Uterus (tissue), 4 donors: ENCODE results near the gene IQSEC1. TPM values are rescaled to one million over a fixed set of nuclear protein-coding genes. Genes with fewer than 3 reads are reported as not detected.

ENCODE experiments used
- DNase-seq, 2 donors: peaks; one replicate each; pipeline ENCODE4 v3.0.0-alpha.2; 2019 to 2020
- H3K27ac ChIP-seq, 2 donors: fragments of 200-600 bp; sonication (generic); 1 replicate in 1 of 2; 2 replicates in 1 of 2; pipeline ENCODE4 v1.5.1; 2016 to 2018
- H3K27me3 ChIP-seq, 2 donors: fragments of 200-600 bp; sonication (generic); one replicate each; pipeline ENCODE4 v1.5.1; 2018 to 2019; ENCODE audit warnings: control low read depth in 1 of 2
- H3K36me3 ChIP-seq, 2 donors: fragments of 200-600 bp; sonication (generic); one replicate each; pipeline ENCODE4 v1.5.1; 2019; ENCODE audit warnings: control low read depth in 1 of 2
- H3K4me1 ChIP-seq, 2 donors: fragments of 200-600 bp; sonication (generic); one replicate each; pipeline ENCODE4 v1.5.1; 2018 to 2019; ENCODE audit warnings: control low read depth in 1 of 2
- H3K4me3 ChIP-seq, 2 donors: fragments of 200-600 bp; sonication (generic); 1 replicate in 1 of 2; 2 replicates in 1 of 2; pipeline ENCODE4 v1.5.1; 2018 to 2019; ENCODE audit warnings: mild to moderate bottlenecking in 1 of 2
- H3K9me3 ChIP-seq, 2 donors: fragments of 200-600 bp; sonication (generic); one replicate each; pipeline ENCODE4 v1.5.1; 2019; ENCODE audit warnings: control low read depth in 1 of 2
- POLR2A ChIP-seq, 2 donors: fragments of 450-650 bp; IDR thresholded peaks; one replicate each; pipeline ENCODE4 v1.6.1; 2016; ENCODE audit warnings: antibody characterized with exemption in 2 of 2, mild to moderate bottlenecking in 1 of 2, moderate library complexity in 1 of 2
- intact Hi-C: fragments of 100-400 bp; cut with DNase I; formaldehyde crosslinking; loops from one replicate; pipeline ENCODE4 v1.15.1; 2023; ENCODE audit warnings: low total_unique reads
- total RNA-seq, 4 donors: library from RNA; depleted of rRNA in 3 of 4; stranded (reverse); fragments of >200 nt in 3 of 4; gene quantifications; one replicate each; pipeline versions ENCODE4 v1.1.0 to v1.2.4, GENCODE V29; 2014 to 2023
- TF ChIP-seq, protein P1 (sequence below), 4 experiments: fragments of 200-600 bp in 2 of 4; fragments of 450-650 bp in 2 of 4; sonication (generic) in 2 of 4; IDR thresholded peaks; one replicate each; pipeline ENCODE4 v1.5.1; 2016 to 2019; ENCODE audit warnings: antibody characterized with exemption in 4 of 4, mild to moderate bottlenecking in 2 of 4, moderate library complexity in 1 of 4
- donor health status: DM: yes; HTN: yes; CAD: no.

Gene IQSEC1
- total RNA-seq, 4 donors from 2014 or later = 17.9 to 61.4 (median 49.7) TPM

DNA sequence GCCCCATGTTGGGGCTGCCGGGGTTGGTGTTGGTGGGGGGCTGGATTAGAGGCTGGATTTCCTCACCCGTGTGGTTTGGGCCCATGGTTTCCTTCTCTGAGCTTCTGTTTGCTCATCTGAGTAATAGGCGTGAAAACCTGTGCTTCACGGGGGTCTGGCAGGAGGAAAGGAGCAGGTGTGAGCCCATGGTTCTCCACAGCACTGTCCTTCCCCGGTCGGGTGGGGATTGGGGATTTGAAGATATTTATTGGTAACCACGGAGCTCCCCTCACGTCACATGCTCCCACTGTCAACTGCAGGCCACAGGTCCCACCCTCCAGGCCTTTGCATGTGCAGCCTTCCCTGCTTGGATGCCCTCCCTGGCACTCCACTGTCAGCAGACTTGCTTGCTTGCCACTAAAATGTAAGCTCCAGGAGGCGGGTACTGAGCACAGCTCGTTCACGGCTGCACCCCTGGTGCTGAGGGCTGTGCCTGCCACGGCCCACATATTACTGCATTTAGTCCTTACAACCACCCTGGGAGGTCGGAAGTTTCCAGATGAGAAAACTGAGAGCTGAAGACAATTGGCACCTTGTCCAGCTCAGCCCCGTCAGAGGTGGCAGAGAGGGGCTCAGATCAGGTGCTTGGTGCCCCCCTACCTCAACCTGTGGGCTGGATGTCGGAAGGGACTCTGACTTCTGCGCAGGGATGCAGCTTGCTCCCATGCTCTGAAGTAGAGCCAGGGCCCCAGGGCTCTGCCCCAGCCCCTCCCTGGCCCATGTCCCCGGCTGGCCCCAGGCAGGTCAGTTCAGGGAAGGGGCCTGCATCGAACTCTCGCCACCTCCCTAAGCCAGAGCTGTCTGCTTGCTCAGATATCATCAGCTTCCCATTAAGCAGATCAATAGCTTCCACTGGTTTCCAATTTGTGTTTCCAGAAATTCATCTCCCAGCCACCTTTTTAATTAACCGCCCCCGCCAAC is 29.4 kb upstream of the IQSEC1 start:
- Histone ChIP-seq H3K4me1 (no peaks in the 10 kb centered on the region), H3K36me3 (no peaks in the 10 kb centered on the region), H3K9me3 (no peaks in the 10 kb centered on the region), H3K27ac (no peak overlapping the region), H3K4me3 (no peak overlapping the region), H3K27me3 (no peaks in the 10 kb centered on the region)
- intact Hi-C loops = no loop called here
- no peak for DNase-seq
- TF ChIP-seq, protein P1, sequence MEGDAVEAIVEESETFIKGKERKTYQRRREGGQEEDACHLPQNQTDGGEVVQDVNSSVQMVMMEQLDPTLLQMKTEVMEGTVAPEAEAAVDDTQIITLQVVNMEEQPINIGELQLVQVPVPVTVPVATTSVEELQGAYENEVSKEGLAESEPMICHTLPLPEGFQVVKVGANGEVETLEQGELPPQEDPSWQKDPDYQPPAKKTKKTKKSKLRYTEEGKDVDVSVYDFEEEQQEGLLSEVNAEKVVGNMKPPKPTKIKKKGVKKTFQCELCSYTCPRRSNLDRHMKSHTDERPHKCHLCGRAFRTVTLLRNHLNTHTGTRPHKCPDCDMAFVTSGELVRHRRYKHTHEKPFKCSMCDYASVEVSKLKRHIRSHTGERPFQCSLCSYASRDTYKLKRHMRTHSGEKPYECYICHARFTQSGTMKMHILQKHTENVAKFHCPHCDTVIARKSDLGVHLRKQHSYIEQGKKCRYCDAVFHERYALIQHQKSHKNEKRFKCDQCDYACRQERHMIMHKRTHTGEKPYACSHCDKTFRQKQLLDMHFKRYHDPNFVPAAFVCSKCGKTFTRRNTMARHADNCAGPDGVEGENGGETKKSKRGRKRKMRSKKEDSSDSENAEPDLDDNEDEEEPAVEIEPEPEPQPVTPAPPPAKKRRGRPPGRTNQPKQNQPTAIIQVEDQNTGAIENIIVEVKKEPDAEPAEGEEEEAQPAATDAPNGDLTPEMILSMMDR (IDR thresholded peaks at IDR 0.05) = no peak
- TF ChIP-seq POLR2A (IDR thresholded peaks at IDR 0.05) = no peak

DNA sequence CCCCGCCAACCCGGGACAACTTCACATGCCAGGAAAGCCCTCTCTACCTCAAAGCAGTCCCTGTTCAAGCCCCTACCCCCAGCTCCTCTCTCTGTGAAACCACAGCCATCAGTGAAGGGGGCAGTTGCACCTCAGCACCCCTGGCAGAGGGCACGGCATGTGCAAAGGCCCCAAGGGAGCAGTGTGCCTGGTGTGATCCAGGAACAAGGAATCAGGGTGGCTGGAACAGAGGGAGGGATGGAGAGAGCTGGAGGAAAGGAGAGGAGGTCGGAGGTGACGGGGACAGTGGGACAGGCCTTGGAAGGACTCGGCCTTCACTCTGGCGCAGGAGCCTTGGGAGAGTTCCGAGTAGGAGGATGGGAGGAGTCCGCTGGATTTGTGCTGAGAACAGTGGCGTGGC is 26.5 kb upstream of the IQSEC1 start:
- H3K36me3 ChIP-seq = no peaks in the 10 kb centered on the region
- H3K9me3 ChIP-seq = no peaks in the 10 kb centered on the region
- DNase-seq = no peak
- H3K4me3 ChIP-seq = no peak overlapping the region
- H3K27me3 ChIP-seq = no peaks in the 10 kb centered on the region
- H3K27ac ChIP-seq = no peak overlapping the region
- TF ChIP-seq, protein P1 (IDR thresholded peaks at IDR 0.05) = no peak
- no peak for TF ChIP-seq POLR2A (IDR thresholded peaks at IDR 0.05)
- intact Hi-C loops = loop anchor here (10.0 kb wide), 1 partner anchor 355 kb away; no protein-coding TSS in a partner anchor
- H3K4me1 ChIP-seq = no peaks in the 10 kb centered on the region

DNA sequence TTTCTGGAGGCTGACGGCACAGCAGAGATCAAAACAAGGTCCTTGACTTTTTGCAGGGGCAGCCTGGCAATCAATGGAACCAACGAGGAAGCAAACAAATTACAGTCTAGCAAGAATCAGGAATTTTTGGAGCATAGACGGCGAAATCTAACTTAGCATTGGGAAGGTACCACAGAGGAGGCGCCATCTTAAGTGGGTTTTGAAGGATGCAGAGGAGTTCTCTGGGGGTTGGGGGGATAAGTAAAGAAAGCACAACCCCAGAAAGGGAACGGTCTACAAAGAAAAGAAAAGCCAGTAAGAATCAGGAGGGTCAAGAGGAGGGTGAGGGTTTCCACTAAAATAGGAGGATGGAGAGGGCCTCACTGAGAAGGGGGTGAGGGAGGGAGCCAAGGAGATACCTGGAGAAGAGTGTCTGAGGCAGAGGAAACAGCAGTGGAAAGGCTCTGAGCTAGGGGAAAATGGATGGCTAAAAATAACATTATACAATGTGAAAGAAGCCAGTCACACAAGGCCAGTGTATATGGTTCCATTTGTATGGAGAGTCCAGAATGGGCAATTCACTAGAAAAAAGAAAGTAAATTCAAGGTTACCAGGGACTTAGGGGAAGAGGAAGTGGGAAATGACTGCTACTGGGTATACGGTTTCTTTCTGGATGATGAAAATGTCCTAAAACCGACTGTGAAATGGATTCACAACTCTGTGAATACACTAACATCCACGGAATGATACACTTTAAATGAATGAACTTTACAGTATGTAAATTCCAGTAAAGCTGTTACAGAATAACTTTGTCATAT is 25.2 kb upstream of the IQSEC1 start:
- H3K27me3 ChIP-seq = no peaks in the 10 kb centered on the region
- H3K4me3 ChIP-seq = no peak overlapping the region
- no peak for DNase-seq
- H3K4me1 ChIP-seq = no peaks in the 10 kb centered on the region
- intact Hi-C loops = loop anchor here (10.0 kb wide), 1 partner anchor 356 kb away; no protein-coding TSS in a partner anchor
- H3K27ac ChIP-seq = no peak overlapping the region
- H3K9me3 ChIP-seq = no peaks in the 10 kb centered on the region
- H3K36me3 ChIP-seq = no peaks in the 10 kb centered on the region
- TF ChIP-seq, protein P1 (IDR thresholded peaks at IDR 0.05) = no peak
- TF ChIP-seq POLR2A (IDR thresholded peaks at IDR 0.05) = no peak

DNA sequence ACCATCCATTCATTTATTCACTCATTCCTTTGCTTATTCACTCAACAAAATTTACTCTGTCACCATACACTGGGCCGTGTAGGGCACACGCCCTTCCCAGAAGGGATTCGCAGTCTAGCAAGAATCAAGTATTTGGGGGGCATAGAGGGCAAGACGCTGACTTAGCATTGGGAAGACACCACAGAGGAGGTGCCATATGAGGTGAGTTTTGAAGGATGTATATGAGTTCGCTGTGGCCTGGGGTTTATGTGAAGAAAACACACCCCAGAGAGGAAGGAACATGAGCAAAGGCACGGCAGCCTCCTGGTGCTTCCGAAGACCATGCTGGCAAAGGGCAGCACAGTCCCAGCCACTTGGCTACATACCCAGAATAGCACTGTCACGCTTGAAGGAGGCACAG is 23.1 kb upstream of the IQSEC1 start:
- H3K27me3 ChIP-seq = no peaks in the 10 kb centered on the region
- no peaks in the 10 kb centered on the region for H3K9me3 ChIP-seq
- H3K4me1 ChIP-seq = no peaks in the 10 kb centered on the region
- no peak overlapping the region for H3K27ac ChIP-seq
- intact Hi-C loops = loop anchor here (10.0 kb wide), 1 partner anchor 358 kb away; no protein-coding TSS in a partner anchor
- no peaks in the 10 kb centered on the region for H3K36me3 ChIP-seq
- no peak overlapping the region for H3K4me3 ChIP-seq
- no peak for DNase-seq
- TF ChIP-seq, protein P1 (IDR thresholded peaks at IDR 0.05) = no peak
- TF ChIP-seq POLR2A (IDR thresholded peaks at IDR 0.05) = no peak
